ENCODE results near the gene LRPAP1.

The LRPAP1 gene

DNA sequence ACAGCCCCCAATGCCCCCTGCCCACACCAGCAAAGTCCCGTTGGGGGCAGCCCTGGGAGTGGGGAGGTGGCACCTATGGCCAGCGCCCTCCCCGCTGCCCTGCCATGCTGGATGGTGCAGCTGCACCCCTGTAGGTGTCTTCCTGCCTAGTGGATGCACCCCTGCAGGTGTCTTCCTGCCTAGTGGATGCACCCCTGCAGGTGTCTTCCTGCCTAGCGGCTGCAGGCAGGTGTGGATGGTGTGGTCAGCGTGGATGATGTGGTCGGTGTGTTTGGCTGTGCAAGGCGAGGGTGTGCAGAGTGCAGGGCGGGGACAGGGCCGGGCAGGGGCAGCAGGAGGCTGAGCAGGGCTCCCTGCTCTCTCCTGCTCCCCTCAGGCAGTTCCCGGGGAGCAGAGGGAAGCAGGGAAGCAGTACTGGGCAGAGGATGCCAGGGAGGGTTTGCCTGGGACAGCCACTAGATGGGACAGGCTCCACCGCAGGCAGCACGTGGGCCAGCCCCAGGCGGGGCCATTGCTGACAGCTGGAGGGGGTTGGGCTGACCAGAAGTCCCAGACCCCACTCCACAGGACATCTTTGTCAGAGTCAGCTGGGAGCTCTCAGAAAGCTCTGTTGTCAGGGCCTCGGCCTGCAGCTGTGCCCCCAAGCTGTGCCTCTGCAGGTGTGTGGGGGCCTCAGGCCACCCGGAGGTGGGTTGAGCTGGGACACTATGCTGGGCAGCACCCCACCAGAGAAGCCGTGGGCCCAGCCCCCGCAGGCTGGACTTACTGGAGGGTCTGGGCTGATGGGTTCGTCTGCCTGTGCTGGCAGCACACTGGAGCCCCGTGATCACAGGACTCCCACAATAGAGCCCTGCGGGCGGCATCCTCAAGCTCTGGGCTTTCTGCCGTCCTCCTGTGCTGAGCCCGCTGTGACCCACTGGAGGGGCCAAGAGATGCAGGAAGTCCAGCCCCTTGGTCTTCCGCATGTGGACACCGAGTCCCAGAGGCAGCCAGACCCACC, 45.4 kb downstream of the LRPAP1 start:
- in situ Hi-C loops (cut with HindIII; ENCODE audit: low sequenced_read_pairs) = no loop called here

DNA sequence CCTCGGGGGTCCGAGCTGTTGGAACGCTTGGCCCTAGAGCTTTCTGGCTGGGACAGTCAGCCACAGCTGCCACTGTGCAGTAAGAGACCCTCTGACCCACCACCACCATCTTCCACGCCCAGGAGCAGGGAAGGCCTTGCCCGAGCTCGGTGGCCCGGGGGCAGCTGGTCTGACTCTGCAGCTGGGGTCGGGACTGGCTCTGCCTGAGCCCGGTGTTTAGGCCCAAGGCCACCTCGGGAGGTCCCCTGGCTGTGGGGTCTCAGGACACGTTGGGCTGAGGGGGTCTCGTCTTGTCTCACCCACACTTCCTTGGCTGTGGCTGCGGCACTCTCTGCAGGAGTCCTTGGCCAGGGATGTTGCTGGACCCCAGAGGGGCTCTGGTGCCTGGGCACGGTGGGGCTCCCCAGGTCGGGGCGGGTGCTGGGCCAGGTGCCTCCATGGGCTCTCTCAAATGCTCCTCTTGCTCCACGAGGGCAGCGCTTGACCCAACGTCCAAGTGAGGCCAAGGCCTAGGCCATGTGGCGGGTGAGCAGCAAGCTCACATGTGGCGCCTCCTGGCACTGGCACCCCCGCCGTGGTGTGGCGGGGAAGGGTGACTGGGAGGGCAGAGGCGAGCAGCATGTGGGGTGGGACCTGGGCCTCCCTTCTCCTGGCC, 46.2 kb downstream of the LRPAP1 start:
- in situ Hi-C loops (cut with HindIII; ENCODE audit: low sequenced_read_pairs) = no loop called here

DNA sequence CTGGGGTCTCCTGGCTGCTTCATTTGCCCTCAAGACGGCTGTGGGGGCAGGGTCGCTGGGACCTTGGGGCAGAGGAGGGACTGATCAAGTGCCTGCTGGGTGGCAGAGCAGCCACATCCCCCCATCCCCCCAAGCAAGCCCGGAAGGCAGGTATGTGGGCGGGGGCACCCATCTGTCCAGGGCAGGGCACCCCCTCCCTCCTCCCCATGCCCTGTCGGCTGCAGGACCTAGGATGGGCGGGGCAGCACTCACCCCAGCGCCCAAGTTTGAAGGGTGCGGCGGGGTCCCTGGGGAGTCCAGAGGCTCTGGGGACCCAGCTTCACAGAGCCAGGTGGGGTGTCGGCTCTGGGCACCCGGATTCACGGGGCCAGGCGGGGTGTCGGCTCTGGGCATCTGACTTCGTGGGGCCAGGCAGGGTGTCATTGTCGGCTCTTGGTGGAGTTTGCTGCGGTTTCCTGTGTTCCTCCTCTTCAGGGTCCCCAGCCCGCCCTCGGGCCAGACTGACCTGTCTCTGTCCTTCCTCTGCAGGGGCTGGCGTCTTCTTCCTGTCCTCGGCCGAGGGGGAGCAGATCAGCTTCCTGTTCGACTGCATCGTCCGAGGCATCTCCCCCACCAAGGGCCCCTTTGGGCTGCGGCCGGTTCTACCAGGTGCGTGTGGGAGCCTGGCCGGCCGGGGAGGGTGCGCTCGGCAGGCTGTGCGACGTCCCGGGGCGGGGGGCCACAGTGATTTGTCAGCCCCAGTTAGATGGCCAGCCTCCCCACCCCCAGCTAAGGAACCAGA, 47.0 kb downstream of the LRPAP1 start:
- in situ Hi-C loops (cut with HindIII; ENCODE audit: low sequenced_read_pairs) = no loop called here

DNA sequence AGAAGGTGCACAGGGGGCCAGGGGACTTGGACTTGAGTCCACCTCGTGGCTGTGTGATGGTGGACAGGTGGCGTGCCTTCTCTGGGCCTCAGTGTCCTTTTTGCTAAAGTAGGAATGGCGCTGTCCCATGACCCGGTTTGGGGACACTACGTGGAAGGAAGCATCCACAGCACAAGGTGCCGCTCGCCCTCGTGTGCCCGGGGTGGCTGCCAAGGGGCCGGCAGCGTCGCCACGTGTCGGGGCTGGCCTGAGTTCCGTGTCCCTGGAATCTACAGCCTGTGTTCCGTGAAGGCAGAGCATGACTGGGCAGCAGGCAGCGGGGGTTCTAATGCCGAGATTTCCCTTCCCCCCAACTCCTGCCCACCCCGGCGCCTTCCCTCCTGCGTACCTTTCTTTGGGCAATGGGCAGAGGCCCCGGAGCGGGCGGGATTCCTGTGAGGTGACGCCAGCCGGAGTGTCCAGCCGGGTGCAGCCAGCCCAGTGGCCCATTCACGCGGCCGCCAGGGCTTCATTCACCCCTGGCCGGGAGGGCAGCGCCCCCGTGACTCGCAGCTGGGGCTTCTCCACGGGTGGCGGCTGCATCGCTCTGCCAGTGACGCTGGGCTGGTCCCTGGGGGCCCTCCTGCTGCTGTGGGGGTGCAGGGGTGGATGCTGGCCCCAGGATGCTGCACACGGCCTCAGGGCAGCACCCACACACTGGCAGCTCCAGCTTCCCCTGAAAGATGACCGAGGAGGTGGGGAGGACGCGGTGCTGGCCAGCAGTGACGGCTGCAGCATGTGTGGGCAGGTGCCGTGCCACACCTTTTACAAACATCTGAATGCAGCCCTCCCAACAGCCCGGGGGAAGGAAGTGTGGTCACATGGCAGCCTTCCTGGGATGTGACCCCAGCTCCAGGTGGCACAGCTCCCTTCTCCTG, 47.9 kb downstream of the LRPAP1 start:
- in situ Hi-C loops (cut with HindIII; ENCODE audit: low sequenced_read_pairs) = no loop called here

DNA sequence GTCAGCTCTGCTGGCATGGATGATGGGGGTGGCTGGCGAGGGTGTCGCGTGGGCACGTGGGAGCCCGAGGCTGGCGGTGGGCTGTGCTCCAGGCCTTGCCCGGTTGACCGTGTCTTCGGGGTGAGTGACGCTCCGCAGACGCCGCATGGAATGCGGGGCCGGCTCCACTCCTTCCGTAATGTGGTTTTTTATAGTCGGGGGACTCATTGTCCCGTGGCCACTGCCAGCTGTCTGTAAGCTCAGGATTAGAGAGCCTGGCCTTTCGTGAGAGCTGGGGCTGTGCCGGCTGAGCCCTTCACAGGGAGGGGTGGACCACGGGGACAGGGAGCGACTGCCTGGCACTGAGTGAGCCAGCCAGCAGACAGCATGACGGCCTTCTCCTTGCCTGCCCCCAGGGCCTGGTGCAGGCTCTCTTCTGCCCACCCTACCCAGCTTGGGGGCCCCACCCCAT, 48.7 kb downstream of the LRPAP1 start:
- in situ Hi-C loops (cut with HindIII; ENCODE audit: low sequenced_read_pairs) = no loop called here

DNA sequence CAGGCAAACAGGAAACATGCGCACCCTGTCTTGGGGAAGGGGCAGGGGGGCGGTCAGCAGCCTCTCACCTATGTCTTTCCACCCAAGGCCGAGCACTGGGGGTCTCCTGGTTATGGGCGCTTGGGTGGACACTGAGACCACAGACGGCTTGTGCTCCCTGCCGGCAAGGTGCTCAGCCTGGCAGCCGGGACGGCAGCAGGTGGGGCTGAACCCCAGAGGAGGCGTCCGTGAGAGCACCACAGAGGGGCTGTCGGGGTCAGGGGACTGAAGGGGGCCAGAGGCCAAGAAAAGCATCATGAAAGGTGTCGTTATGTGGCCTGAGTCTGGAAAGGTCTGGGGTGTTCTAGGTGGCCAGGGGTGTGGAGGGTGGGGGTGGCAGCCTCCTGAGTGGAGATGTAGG, 49.5 kb downstream of the LRPAP1 start:
- in situ Hi-C loops (cut with HindIII; ENCODE audit: low sequenced_read_pairs) = no loop called here

DNA sequence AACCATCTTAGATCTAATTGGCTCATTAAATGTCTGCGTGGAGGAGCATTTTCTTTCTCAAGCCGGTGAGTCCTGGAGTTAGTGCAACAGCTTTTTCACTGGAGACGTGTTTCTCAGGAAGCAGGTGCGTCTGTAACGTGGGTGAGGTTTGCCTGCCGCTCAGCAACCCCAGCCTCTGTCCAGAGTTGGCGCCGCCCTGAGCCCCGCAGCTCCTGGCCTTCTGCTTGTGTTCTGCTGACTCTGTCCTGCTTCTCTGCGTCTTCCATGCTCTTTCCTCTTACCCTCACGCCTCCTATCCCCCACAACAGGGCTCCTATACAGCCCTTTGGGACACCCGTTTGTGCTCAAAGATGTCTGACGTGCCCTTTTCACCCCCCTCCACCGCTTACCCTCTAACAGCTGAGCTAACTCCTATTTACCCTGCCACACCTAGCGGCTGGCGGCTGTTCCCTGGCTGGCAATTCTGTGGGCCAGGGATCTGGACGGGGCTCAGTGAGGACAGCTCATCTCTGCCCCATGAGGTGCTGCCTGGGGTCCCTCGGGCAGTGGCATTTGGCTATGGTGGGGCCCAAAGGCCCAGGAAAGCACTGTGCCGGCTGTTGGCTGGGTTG, 50.3 kb downstream of the LRPAP1 start:
- in situ Hi-C loops (cut with HindIII; ENCODE audit: low sequenced_read_pairs) = no loop called here

DNA sequence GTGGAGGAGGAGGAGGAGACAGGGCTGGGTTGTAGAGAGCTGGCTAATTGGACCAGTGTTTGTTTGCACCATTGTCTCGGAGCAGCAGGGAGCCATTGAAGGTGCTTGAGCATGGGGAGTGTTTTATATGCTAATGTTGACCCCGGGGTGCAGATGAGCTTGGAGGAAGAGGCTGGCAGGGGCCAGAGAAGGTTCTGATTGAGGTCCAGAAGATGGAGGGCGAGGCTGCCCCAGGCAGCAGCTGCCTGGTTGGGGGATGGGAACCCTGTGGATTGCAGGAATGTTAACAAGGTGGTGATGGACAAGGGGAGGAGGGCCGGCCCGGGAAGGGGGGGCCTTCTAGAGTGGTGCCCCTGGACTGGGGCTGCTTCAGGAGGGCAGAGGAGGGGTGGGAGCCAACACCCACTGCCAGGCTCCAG, 51.1 kb downstream of the LRPAP1 start:
- in situ Hi-C loops (cut with HindIII; ENCODE audit: low sequenced_read_pairs) = no loop called here

DNA sequence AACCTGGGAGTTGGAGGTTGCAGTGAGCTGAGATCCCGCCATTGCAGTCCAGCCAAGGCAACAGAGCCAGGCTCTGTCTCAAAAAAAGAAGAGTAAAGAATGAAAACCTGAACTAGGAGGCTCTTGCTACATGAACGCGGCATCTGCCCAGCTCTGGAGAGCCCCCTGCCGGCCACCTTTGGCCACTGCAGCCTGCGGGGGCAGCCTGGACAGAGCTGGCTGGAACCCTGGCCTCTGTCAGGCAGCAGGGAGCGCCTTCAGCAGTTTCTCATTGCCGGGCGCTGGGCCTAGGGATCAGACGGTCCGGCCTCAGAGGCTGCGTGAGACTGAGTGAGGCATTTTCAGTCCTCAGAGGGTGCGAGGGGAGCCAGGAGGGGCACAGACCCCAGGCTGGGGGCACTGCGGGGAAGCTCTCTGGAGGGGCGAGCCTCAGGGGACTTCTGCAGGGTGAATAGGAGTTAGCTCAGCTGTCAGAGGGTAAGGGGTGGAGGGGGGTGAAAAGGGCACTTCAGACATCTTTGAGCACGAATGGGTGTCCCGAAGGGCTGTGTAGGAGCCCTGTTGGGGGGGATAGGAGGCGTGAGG, 51.6 kb downstream of the LRPAP1 start:
- in situ Hi-C loops (cut with HindIII; ENCODE audit: low sequenced_read_pairs) = no loop called here

DNA sequence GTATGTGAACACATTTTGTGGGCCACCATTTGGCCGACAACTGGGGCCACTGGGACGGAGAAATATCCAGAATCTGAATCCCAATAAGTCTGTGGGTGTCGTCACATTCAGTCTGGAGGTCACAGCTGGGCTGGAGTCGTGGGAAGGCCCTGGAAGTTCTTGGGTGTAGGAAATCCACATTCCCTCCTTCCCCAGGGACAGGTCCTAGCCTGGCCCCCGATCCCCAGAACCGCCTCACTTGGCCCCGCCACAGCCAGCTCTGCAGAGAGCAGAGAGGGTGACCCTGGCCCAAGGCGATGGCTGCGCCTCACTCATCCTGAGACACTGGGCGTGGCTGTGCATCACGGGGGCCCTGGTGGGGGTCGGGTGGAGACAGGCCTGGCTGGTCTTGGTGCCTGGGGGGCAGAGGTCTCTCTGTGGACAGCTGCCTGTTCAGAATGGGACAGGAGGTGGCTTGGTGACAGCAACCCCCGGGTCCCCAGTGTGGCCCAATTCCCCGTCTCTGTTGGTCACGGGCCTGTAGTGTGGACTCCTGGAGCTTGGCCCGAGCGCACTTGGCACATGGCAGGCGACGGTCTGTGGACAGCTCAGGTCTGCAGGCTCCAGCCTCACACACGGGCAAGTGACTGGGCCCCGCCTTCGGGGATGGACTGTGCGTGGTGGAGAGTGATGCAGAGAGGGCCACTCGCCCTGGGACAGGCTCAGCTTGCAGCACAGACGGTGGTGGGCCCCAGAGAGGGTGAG, 52.7 kb downstream of the LRPAP1 start:
- in situ Hi-C loops (cut with HindIII; ENCODE audit: low sequenced_read_pairs) = no loop called here

DNA sequence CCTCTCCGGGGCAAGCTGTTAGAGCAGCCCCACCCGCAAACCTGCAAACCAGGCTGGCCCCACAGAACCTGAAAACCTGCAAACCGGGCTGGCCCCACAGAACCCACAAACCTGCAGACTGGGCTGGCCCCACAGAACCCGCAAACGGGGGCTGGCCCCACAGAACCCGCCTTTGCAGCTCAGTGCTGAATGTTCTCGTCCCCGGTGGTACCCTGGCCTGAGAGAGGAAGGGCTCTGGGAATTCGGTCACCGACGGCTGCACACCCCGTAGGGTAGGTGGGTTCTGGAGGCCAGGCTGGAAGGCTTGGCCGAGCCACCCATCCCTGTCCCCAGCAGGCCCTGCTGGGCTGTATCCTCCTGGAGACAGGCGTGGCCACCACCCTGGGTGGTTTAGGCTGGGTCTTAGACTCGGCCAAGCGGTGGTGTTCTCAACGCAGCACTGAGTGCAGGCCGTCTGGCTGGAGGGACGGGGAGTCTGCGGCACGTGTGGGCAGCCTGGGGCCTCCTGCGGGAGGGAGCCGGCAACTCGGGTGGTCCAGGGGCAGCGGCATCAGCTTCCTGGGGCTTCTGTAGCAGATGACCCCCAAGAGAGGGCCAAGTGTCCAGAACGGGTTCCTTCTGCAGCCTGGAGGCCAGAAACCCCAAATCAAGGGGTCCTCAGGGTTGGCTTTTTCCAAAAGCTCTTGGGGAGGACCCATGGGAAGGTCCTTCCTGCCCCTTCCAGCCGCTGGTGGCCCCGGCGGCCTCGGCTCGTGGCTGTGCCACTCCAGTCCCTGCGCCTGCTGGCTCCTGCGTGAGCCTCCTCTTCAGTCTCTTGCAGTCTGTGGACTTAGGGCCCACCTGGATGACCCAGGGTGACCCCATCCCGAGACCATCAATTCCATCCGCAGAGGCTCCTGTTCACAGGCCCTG, 53.5 kb downstream of the LRPAP1 start:
- in situ Hi-C loops (cut with HindIII; ENCODE audit: low sequenced_read_pairs) = no loop called here

DNA sequence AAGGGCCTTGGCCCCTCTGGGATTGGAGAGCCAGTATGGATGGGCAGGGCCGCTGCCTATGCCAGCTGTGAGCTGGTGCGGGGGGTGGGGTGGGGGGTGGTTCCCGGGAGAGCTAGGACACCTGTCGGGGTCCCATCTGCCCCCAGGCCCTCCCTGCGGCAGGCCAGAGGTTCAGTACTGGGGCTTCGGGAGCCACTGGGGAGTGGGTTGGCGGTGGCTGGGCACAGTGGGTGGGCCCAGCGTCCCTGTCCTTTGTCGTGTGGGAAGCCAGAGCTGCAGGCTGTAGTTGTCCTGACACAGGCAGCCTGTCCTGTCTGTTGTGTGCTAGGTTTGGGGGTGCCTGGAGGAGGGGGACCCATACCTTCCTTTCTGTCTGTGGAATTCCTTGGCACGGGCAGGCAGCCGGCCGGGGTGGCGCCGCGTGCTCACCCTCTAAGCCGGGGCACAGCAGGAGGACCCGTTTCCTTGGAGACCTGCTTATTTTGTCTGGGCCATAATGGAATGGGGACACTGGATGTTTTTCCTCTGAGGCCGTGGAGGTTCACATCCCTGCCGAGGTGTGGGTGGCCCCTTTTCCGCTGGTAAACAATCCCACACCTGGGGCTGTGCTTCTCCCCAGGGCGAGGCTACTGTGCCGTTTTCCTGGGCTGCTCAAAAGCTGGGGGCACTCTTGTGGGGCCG, 54.3 kb downstream of the LRPAP1 start:
- in situ Hi-C loops (cut with HindIII; ENCODE audit: low sequenced_read_pairs) = no loop called here

DNA sequence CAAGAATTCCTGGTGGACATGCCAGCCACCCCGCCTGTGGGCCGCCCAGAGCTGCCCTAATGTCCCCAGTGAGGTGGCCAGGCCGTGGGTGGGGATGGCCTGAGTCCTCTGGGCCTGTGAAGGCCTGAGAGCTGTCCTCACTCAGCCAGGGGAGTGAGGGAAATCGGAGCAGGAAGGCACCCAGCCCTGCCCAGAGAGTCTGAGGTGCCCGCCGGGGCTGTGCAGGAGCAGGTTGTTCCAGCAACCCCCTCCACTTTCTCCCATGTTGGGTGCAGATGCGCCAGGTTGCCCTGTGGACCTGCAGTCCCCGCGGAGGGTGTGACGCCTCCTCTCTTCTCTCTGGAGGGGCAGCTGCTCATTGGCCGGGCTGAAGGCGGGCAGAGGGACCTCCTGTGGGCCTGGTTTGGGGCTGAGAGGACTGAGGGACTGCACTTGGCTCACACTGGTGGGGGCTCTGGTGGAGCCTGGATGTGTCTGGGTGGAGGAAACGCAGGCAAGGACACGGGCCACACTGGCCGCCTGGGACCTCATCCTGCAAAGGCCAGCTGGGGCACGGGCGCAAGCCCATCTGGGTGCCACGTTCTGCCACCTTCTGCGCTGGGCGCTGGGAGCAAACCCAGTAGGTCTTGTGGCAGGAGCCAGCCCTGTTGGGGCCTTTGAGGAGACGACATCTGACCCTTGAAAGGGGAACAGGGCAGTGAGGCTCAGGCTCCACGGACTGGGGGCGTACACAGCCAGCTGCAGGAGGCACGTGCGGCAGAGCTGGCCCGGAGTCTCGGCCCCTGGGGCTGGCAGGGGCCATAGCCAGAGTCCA, 55.1 kb downstream of the LRPAP1 start:
- in situ Hi-C loops (cut with HindIII; ENCODE audit: low sequenced_read_pairs) = no loop called here

DNA sequence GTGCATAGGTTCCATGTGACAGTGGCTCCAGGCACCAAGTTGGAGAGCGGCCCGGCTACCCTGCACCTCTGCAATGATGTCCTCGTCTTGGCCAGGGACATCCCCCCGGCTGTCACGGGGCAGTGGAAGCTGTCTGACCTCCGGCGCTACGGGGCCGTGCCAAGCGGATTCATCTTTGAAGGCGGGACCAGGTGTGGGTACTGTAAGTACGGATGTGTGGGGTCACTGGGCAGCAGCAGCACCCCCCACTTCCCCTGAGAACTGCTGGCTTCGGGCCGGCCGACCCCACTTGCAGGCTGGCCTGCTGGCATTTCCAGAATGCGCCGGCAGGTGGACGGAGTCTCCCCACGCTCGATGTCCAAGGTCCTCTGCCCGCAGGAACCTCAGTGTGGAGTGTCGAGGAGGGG, 55.9 kb downstream of the LRPAP1 start:
- in situ Hi-C loops (cut with HindIII; ENCODE audit: low sequenced_read_pairs) = no loop called here

DNA sequence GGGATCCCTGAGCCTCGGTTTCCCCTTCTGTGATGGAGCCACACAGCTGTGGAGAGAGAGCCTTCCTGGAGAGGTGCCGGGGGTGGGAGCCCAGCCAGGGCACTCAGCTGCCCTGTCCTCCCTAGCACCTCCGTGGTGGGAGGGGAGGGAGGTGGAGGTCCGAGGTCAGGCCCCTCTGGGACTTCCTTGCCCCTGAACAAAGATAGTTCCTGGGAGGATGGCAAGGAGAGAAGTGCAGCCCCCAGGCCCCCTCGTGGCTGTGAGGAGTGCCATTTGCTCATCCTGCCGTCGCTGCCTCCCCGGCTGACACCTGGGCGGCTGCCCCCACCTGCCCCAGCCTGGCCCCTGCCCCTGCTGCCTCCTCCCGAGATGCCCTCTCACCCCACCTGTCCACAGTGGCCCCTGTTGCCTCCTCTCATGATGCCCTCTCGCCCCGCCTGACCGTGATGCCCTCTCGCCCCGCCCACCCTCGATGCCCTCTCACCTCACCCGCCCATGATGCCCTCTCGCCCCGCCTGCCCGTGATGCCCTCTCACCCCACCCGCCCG, 56.4 kb downstream of the LRPAP1 start:
- in situ Hi-C loops (cut with HindIII; ENCODE audit: low sequenced_read_pairs) = no loop called here
